SK-N-SH (cell line): ENCODE measurements around the gene DUSP28. TPM values are rescaled to one million over a fixed set of nuclear protein-coding genes. Genes with fewer than 3 reads are reported as not detected.

Experiments used
- CTCF ChIA-PET: fragments of 300-600, 350-600 bp; formaldehyde crosslinking; extraction: SDS; loops from one replicate; lab custom pipeline; 2021; lab: Yijun Ruan, JAX
- POLR2A ChIA-PET: fragments of 350-600 bp; sonication (Branson Sonifier 250); formaldehyde crosslinking; extraction: SDS; loops from one replicate; lab custom pipeline; 2020; ENCODE audit warnings: antibody characterized with exemption, inconsistent platforms; lab: Yijun Ruan, JAX
- DNase-seq: peaks from one replicate; pipeline ENCODE4 v3.0.0; 2012
- H2AFZ ChIP-seq: fragments of 200-600 bp; sonication (generic); 2 replicates; pipeline ENCODE4 v1.8.1; 2016; ENCODE audit warnings: antibody characterized with exemption, mild to moderate bottlenecking, low read depth
- H3F3A ChIP-seq: fragments of 200-600 bp; sonication (generic); replicated peaks from 2 replicates; pipeline ENCODE3; 2016; ENCODE audit warnings: antibody characterized with exemption, mild to moderate bottlenecking; ENCODE audit not compliant: insufficient read depth
- H3K27ac ChIP-seq, 2 experiments: fragments of 200-500 bp in 1 of 2; fragments of 200-600 bp in 1 of 2; sonication (Bioruptor generic) in 1 of 2; sonication (generic), shearing (Covaris generic) in 1 of 2; 2 replicates each; pipeline versions ENCODE4 v1.5.1 to v1.6.1; 2014 to 2016; ENCODE audit warnings: low read depth in 2 of 2, inconsistent platforms in 1 of 2, low read length in 1 of 2, mild to moderate bottlenecking in 1 of 2, mixed read lengths in 1 of 2
- H3K27me3 ChIP-seq: fragments of 200-600 bp; sonication (generic), shearing (Covaris generic); 2 replicates; pipeline ENCODE4 v1.6.1; 2016; ENCODE audit warnings: mixed run types; ENCODE audit not compliant: insufficient read depth
- H3K36me3 ChIP-seq, 2 experiments: fragments of 200-500 bp in 1 of 2; fragments of 200-600 bp in 1 of 2; sonication (Bioruptor generic) in 1 of 2; sonication (generic) in 1 of 2; replicated peaks in 1 of 2; 2 replicates each; pipeline versions ENCODE3 to v1.5.1; 2014 to 2016; ENCODE audit warnings: low read length in 1 of 2, mild to moderate bottlenecking in 1 of 2; ENCODE audit not compliant: insufficient read depth in 2 of 2, control insufficient read depth in 1 of 2
- H3K4me1 ChIP-seq, 2 experiments: fragments of 200-500 bp in 1 of 2; fragments of 200-600 bp in 1 of 2; sonication (Bioruptor generic) in 1 of 2; sonication (generic), shearing (Covaris generic) in 1 of 2; 2 replicates each; pipeline versions ENCODE4 v1.5.1 to v1.6.1; 2014 to 2016; ENCODE audit warnings: low read depth in 1 of 2, low read length in 1 of 2, mixed run types in 1 of 2; ENCODE audit not compliant: insufficient read depth in 2 of 2, control insufficient read depth in 1 of 2
- H3K4me2 ChIP-seq: fragments of 200-600 bp; sonication (generic), shearing (Covaris generic); 2 replicates; pipeline ENCODE4 v1.6.1; 2017; ENCODE audit warnings: mixed run types
- H3K4me3 ChIP-seq, 2 experiments: fragments of 200-500 bp in 1 of 2; fragments of 200-600 bp in 1 of 2; sonication (Bioruptor generic) in 1 of 2; sonication (generic), shearing (Covaris generic) in 1 of 2; 2 replicates each; pipeline versions ENCODE4 v1.5.1 to v1.8.1; 2014 to 2016; ENCODE audit warnings: low read depth in 2 of 2, inconsistent platforms in 1 of 2, low read length in 1 of 2, mild to moderate bottlenecking in 1 of 2, mixed read lengths in 1 of 2, moderate library complexity in 1 of 2
- H3K79me2 ChIP-seq: fragments of 200-600 bp; sonication (generic); 2 replicates; pipeline ENCODE4 v1.8.1; 2017; ENCODE audit warnings: mild to moderate bottlenecking; ENCODE audit not compliant: insufficient read depth
- H3K9ac ChIP-seq: fragments of 200-600 bp; sonication (generic); 2 replicates; pipeline ENCODE4 v1.6.1; 2017; ENCODE audit warnings: mixed run types
- H3K9me2 ChIP-seq: fragments of 200-600 bp; sonication (generic); 2 replicates; pipeline ENCODE4 v1.6.1; 2017; ENCODE audit warnings: mixed run types
- H3K9me3 ChIP-seq: fragments of 200-600 bp; sonication (generic); 2 replicates; pipeline ENCODE4 v1.6.1; 2017; ENCODE audit warnings: mixed run types, mild to moderate bottlenecking, moderate library complexity
- H4K20me1 ChIP-seq: fragments of 200-600 bp; sonication (generic); 2 replicates; pipeline ENCODE4 v1.6.1; 2017; ENCODE audit warnings: mild to moderate bottlenecking, mixed run types; ENCODE audit not compliant: insufficient read depth
- EP300 ChIP-seq, 2 experiments: IDR thresholded peaks; 2 replicates each; pipeline versions ENCODE4 v1.4.0 to v1.6.1; 2012; ENCODE audit warnings: borderline replicate concordance in 1 of 2, low read depth in 1 of 2, low read length in 1 of 2
- EZH2phosphoT487 ChIP-seq: fragments of 200-600 bp; sonication (generic); IDR thresholded peaks from 2 replicates; pipeline ENCODE4 v1.6.1; 2017; ENCODE audit warnings: low read depth, mixed run types, mild to moderate bottlenecking, antibody characterized with exemption, moderate library complexity, borderline replicate concordance
- FOSL2 ChIP-seq: IDR thresholded peaks from 2 replicates; pipeline ENCODE4 v1.4.0; 2012; ENCODE audit warnings: low read depth, mild to moderate bottlenecking, moderate library complexity, borderline replicate concordance
- FOXJ3 ChIP-seq: sonication (generic); formaldehyde crosslinking; IDR thresholded peaks from 2 replicates; pipeline ENCODE4 v1.5.1; 2020; ENCODE audit warnings: mild to moderate bottlenecking, missing genetic modification reagents
- FOXM1 ChIP-seq: IDR thresholded peaks from 2 replicates; pipeline ENCODE4 v1.4.0; 2012; ENCODE audit warnings: low read depth, mild to moderate bottlenecking
- MEF2A ChIP-seq: IDR thresholded peaks from 2 replicates; pipeline ENCODE4 v1.4.0; 2012; ENCODE audit warnings: low read depth, borderline replicate concordance
- MXI1 ChIP-seq: IDR thresholded peaks from 2 replicates; pipeline ENCODE4 v1.6.1; 2012; ENCODE audit warnings: mild to moderate bottlenecking, low read depth, low read length, improper control_type of control experiment
- NFIC ChIP-seq: IDR thresholded peaks from 2 replicates; pipeline ENCODE4 v1.4.0; 2012; ENCODE audit warnings: borderline replicate concordance
- NRF1 ChIP-seq: IDR thresholded peaks from 2 replicates; pipeline ENCODE4 v1.6.1; 2012; ENCODE audit warnings: low read depth, mild to moderate bottlenecking, low read length
- POLR2AphosphoS5 ChIP-seq: IDR thresholded peaks from 2 replicates; pipeline ENCODE4 v1.6.1; 2012; ENCODE audit warnings: low read depth, low read length
- RAD21 ChIP-seq: IDR thresholded peaks from 2 replicates; pipeline ENCODE4 v1.6.1; 2012; ENCODE audit warnings: mild to moderate bottlenecking, low read length
- RCOR1 ChIP-seq: fragments of 150-350 bp; IDR thresholded peaks from 2 replicates; pipeline ENCODE4 v1.6.1; 2017; ENCODE audit warnings: antibody characterized with exemption, low read length
- SMC3 ChIP-seq: IDR thresholded peaks from 2 replicates; pipeline ENCODE4 v1.6.1; 2012; ENCODE audit warnings: low read depth, low read length, improper control_type of control experiment
- TAF1 ChIP-seq: IDR thresholded peaks from 2 replicates; pipeline ENCODE4 v1.6.1; 2012; ENCODE audit warnings: low read depth, mild to moderate bottlenecking, low read length, moderate library complexity, borderline replicate concordance
- TCF12 ChIP-seq: IDR thresholded peaks from 2 replicates; pipeline ENCODE4 v1.4.0; 2012
- YY1 ChIP-seq: IDR thresholded peaks from 2 replicates; pipeline ENCODE4 v1.4.0; 2012; ENCODE audit warnings: low read depth, mild to moderate bottlenecking
- WGBS: methylation state at CpG from one replicate; pipeline ENCODE4 v1.1.6; 2017; ENCODE audit warnings: low lambda C conversion rate; 5-methylcytosine and 5-hydroxymethylcytosine counted together
- polyA plus RNA-seq, 3 experiments: library from polyadenylated mRNA; depleted of rRNA; stranded (reverse); fragments of >200 nt; gene quantifications; 2 replicates each; pipeline ENCODE4 v1.2.3, GENCODE V29; 2012
- TF ChIP-seq, protein P1 (sequence below): IDR thresholded peaks from 2 replicates; pipeline ENCODE4 v1.4.0; 2012; ENCODE audit warnings: low read depth
- TF ChIP-seq, protein P2 (sequence below): IDR thresholded peaks from 2 replicates; pipeline ENCODE4 v1.6.1; 2012; ENCODE audit warnings: mild to moderate bottlenecking, low read depth, low read length, moderate library complexity
- TF ChIP-seq, protein P3 (sequence below): fragments of 200-600 bp; sonication (generic); IDR thresholded peaks from 2 replicates; pipeline ENCODE4 v1.6.1; 2017; ENCODE audit warnings: antibody characterized with exemption, mild to moderate bottlenecking, moderate library complexity

Gene DUSP28
- polyA plus RNA-seq, 1 of the 3 experiments (the other 2 are of a cell fraction): 4.1 TPM

DNA sequence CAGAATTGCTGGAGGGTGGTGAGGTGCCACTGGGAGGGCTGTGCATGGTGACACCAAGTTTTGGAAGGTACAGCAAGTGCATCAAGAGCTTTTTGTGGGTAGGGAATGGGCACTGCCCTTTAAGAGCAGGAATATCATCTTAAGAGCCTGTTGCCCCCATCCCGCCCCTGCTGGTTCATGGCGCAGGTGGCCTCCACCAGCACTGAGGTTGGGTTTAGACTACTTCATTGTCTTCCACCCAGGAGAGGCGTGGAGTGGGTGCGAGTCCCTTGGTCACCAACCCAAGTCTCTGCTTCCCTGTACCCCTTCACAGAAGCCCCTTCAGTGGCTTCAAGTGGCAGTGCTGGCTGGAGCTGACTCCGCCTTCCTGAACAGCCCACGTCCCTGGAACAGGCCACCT is 15.9 kb downstream of the DUSP28 start:
- H3K36me3 ChIP-seq: peaks cover 0 to 45% of the 10 kb centered on the region in 2 experiments
- POLR2A ChIA-PET: no interaction called here
- no peaks in the 10 kb centered on the region for H3K9me3 ChIP-seq

More for the DNA sequence above, 15.9 kb downstream of the DUSP28 start:
- no peak overlapping the region for H3K27ac ChIP-seq
- CTCF ChIA-PET: interaction anchor here (3.1 kb wide), 1 partner anchor 9 kb away, joined by 14 read pairs; no protein-coding TSS in a partner anchor
- TF ChIP-seq, protein P1, sequence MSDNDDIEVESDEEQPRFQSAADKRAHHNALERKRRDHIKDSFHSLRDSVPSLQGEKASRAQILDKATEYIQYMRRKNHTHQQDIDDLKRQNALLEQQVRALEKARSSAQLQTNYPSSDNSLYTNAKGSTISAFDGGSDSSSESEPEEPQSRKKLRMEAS: no peak
- TF ChIP-seq MEF2A: no peak
- no peak for TF ChIP-seq TCF12
- TF ChIP-seq SMC3: no peak
- TF ChIP-seq NFIC: no peak
- TF ChIP-seq FOXJ3: no peak
- TF ChIP-seq, protein P2, sequence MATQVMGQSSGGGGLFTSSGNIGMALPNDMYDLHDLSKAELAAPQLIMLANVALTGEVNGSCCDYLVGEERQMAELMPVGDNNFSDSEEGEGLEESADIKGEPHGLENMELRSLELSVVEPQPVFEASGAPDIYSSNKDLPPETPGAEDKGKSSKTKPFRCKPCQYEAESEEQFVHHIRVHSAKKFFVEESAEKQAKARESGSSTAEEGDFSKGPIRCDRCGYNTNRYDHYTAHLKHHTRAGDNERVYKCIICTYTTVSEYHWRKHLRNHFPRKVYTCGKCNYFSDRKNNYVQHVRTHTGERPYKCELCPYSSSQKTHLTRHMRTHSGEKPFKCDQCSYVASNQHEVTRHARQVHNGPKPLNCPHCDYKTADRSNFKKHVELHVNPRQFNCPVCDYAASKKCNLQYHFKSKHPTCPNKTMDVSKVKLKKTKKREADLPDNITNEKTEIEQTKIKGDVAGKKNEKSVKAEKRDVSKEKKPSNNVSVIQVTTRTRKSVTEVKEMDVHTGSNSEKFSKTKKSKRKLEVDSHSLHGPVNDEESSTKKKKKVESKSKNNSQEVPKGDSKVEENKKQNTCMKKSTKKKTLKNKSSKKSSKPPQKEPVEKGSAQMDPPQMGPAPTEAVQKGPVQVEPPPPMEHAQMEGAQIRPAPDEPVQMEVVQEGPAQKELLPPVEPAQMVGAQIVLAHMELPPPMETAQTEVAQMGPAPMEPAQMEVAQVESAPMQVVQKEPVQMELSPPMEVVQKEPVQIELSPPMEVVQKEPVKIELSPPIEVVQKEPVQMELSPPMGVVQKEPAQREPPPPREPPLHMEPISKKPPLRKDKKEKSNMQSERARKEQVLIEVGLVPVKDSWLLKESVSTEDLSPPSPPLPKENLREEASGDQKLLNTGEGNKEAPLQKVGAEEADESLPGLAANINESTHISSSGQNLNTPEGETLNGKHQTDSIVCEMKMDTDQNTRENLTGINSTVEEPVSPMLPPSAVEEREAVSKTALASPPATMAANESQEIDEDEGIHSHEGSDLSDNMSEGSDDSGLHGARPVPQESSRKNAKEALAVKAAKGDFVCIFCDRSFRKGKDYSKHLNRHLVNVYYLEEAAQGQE: no peak
- no peak for TF ChIP-seq POLR2AphosphoS5
- no peak for TF ChIP-seq FOXM1
- no peak for TF ChIP-seq TAF1
- no peak for TF ChIP-seq EZH2phosphoT487
- TF ChIP-seq FOSL2: no peak
- TF ChIP-seq EP300 (IDR thresholded peaks at IDR 0.05; ENCODE audit: borderline replicate concordance in 1 of 2, low read depth in 1 of 2, low read length in 1 of 2): no peak
- TF ChIP-seq NRF1: no peak
- TF ChIP-seq RCOR1: no peak
- TF ChIP-seq MXI1: no peak
- no peak for TF ChIP-seq YY1
- no peak for TF ChIP-seq RAD21
- TF ChIP-seq, protein P3, sequence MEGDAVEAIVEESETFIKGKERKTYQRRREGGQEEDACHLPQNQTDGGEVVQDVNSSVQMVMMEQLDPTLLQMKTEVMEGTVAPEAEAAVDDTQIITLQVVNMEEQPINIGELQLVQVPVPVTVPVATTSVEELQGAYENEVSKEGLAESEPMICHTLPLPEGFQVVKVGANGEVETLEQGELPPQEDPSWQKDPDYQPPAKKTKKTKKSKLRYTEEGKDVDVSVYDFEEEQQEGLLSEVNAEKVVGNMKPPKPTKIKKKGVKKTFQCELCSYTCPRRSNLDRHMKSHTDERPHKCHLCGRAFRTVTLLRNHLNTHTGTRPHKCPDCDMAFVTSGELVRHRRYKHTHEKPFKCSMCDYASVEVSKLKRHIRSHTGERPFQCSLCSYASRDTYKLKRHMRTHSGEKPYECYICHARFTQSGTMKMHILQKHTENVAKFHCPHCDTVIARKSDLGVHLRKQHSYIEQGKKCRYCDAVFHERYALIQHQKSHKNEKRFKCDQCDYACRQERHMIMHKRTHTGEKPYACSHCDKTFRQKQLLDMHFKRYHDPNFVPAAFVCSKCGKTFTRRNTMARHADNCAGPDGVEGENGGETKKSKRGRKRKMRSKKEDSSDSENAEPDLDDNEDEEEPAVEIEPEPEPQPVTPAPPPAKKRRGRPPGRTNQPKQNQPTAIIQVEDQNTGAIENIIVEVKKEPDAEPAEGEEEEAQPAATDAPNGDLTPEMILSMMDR: no peak
- H4K20me1 ChIP-seq: peaks cover 16% of the 10 kb centered on the region; the same call in 1 of the 2 replicates
- H3K79me2 ChIP-seq: peaks cover 20% of the 10 kb centered on the region; the same call in 1 of the 2 replicates
- no peak overlapping the region for H3K9ac ChIP-seq
- H2AFZ ChIP-seq: no peak overlapping the region
- no peak for DNase-seq
- no peaks in the 10 kb centered on the region for H3K27me3 ChIP-seq
- WGBS: 74% methylated on average over 5 of the region's 6 CpGs
- peaks cover 3% of the 10 kb centered on the region for H3F3A ChIP-seq
- H3K4me2 ChIP-seq: no peak overlapping the region
- H3K4me1 ChIP-seq: peaks cover 0 to 7% of the 10 kb centered on the region in 2 experiments; a peak in 1 of 4 replicates
- H3K9me2 ChIP-seq: no peaks in the 10 kb centered on the region
- H3K4me3 ChIP-seq: no peak overlapping the region
